ENCODE measurements around the gene TTLL8. TPM values are rescaled to one million over a fixed set of nuclear protein-coding genes. Genes with fewer than 3 reads are reported as not detected.

The TTLL8 gene
- total RNA-seq, 2 donors from 2014 or later = not detected

DNA sequence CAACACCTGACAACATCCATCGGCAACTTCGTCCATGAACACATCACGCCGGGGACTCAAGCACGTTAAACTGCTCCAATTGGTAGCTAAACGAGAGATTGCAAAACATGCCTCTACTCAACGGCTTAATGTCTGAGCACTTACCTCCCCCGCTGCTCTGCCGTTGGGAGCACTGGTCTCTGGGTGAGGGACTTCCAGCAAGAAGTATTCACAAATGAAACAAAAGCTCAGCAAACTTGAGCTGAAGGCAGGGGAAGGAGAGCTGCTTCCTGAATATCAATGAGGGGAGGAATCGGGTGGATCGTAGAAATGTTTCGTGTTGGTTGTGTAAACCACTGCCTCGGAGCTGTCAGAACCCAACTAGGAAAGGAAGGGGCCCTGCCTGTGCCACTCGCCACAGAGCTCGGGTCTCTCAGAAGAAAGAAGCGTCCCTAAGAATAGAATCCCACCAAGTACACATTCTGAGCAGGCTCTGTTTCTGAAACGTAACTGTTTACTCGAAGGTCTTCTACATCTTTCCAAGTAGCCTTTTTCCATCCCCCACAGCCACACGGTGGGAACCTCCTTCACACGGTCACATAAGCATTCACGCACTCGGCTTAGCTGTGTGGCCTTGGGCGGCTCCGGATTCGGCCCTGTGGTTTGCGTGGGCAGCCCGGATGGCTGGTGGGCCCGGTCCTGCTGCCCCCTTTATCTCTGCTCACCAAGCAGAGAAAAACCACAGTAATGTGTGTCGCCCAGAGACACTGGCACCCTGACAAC is 27.3 kb upstream of the TTLL8 start, which contains the start of gene MLC1:
Gene MLC1 (minus strand): TSS at position 216 of the 762 bp plus-strand sequence. CDS start 524 bp downstream, outside the sequence.
- no peaks in the 10 kb centered on the region for H3K27me3 ChIP-seq
- H3K9me3 ChIP-seq = no peaks in the 10 kb centered on the region
- no peak within 1 kb of the TSS for H3K9ac ChIP-seq (ENCODE audit: low read depth in 2 of 2, low read length in 2 of 2)
- H3K4me3 ChIP-seq = no peak within 1 kb of the TSS
- intact Hi-C loops (cut with DNase I) = no loop called here
- H3K36me3 ChIP-seq = no peaks in the 10 kb centered on the region
- no peak within 1 kb of the TSS for H3K27ac ChIP-seq
- no peak for DNase-seq
- peaks cover 2% of the 10 kb centered on the region for H3K4me1 ChIP-seq
- TF ChIP-seq, protein P1, sequence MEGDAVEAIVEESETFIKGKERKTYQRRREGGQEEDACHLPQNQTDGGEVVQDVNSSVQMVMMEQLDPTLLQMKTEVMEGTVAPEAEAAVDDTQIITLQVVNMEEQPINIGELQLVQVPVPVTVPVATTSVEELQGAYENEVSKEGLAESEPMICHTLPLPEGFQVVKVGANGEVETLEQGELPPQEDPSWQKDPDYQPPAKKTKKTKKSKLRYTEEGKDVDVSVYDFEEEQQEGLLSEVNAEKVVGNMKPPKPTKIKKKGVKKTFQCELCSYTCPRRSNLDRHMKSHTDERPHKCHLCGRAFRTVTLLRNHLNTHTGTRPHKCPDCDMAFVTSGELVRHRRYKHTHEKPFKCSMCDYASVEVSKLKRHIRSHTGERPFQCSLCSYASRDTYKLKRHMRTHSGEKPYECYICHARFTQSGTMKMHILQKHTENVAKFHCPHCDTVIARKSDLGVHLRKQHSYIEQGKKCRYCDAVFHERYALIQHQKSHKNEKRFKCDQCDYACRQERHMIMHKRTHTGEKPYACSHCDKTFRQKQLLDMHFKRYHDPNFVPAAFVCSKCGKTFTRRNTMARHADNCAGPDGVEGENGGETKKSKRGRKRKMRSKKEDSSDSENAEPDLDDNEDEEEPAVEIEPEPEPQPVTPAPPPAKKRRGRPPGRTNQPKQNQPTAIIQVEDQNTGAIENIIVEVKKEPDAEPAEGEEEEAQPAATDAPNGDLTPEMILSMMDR (IDR thresholded peaks at IDR 0.05) = no peak

DNA sequence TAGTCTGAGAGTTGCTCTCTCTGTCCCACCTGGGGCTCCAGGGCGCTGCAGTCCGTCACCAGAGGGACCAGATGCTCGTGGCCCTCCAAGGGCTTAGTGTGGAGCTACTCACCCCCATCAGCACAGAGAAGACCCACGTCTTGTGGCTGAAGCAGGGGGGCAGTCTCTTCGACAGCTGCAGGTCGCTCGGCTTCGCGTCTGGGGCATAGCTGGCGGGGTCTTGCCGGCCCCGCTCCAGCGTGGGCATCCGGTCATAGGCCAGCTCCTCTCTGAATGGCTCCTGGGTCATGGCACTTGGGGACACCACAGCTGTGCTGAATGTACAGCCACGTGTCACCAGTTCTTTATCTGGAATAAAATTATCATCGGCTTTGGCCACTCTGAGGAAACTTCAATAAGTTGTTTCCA is 26.5 kb upstream of the TTLL8 start:
- intact Hi-C loops (cut with DNase I) = no loop called here
- DNase-seq = no peak
- H3K4me3 ChIP-seq = no peak overlapping the region
- H3K27ac ChIP-seq = no peak overlapping the region
- TF ChIP-seq, protein P1 (IDR thresholded peaks at IDR 0.05) = no peak
- no peaks in the 10 kb centered on the region for H3K27me3 ChIP-seq
- no peak overlapping the region for H3K9ac ChIP-seq (ENCODE audit: low read depth in 2 of 2, low read length in 2 of 2)
- H3K36me3 ChIP-seq = no peaks in the 10 kb centered on the region
- H3K4me1 ChIP-seq = peaks cover 2% of the 10 kb centered on the region
- no peaks in the 10 kb centered on the region for H3K9me3 ChIP-seq

DNA sequence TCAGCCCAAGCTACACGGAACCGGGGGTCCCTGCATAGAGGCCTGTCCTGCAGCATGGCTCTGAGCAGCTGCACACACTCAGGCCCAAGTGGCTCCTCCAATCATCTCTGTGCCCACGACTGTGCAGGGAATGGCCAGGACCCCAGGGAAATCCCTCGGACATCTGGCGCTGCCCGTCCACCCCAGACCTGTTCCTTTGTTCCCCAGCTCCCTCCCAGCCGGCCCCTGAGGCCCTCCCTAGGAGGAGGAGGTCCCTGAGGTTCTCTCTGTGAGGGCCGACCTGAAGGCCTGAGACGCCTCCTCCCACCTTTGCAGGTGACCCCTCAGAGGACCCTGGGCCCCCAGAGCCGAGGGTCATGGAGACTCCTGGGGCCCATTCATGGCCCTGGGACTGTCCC is 26.0 kb upstream of the TTLL8 start:
- Histone ChIP-seq H3K9me3 (no peaks in the 10 kb centered on the region), H3K36me3 (no peaks in the 10 kb centered on the region), H3K27ac (no peak overlapping the region), H3K27me3 (no peaks in the 10 kb centered on the region), H3K9ac (ENCODE audit: low read depth in 2 of 2, low read length in 2 of 2) (no peak overlapping the region), H3K4me3 (no peak overlapping the region), H3K4me1 (peaks cover 2% of the 10 kb centered on the region)
- TF ChIP-seq, protein P1 (IDR thresholded peaks at IDR 0.05) = no peak
- intact Hi-C loops (cut with DNase I) = no loop called here
- DNase-seq = no peak

DNA sequence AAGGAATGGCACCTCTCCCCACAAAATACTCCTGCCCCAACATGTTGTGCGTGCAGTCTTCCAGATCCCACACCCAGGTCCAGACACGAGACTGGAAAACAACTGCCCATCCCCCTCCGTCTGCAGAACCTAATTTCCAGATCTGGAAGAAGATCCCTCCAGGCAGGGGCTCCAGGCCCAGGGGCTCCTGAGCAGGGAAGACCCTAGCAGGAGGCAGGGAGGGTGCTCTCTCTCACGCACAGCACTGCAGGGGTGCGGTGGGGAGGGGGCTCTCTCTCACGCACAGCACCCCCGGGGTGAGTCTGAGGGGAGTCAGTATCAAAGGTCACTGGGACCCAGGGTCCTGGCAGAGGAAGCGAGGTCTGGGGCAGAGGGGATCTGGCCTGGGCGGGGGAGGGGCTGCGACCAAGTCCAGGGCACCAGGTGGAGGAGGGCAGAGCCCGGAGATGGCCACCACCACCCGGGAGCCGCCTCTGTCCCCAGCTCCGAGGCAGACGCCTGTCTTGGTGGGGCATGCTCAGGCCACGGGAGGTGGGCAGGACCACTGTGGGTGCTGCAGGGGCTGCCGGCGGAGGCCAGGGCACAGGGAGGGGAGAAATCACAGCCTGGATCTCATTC is 25.5 kb upstream of the TTLL8 start:
- H3K9ac ChIP-seq (ENCODE audit: low read depth in 2 of 2, low read length in 2 of 2) = no peak overlapping the region

DNA sequence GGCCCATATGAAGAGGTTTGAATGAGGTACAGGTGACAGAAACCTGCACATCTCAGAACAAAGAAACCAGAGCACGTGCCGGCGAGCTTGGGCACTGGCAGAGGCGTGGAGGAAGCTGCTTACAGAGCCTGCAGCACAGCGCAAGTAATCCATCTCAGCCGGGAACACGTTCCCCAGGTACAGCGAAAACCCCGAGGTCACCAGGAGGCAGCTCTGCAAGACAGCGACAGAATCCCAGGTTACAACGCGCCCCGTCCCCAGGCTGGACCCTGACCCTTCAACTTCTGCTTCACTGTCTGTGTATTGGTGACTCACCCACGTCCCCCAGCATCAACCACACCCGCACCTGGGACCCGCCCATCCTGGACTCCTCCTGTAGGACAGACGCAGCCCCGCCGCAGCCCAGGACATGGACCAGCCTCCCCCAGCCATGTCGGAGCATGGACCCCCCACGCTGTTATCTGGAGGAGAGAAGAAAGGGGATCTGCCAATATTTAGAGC is 24.9 kb upstream of the TTLL8 start:
- no peaks in the 10 kb centered on the region for H3K36me3 ChIP-seq
- H3K9me3 ChIP-seq = no peaks in the 10 kb centered on the region
- TF ChIP-seq, protein P1 (IDR thresholded peaks at IDR 0.05) = no peak
- DNase-seq = no peak
- no peaks in the 10 kb centered on the region for H3K27me3 ChIP-seq
- H3K9ac ChIP-seq (ENCODE audit: low read depth in 2 of 2, low read length in 2 of 2) = no peak overlapping the region
- no peak overlapping the region for H3K27ac ChIP-seq
- intact Hi-C loops (cut with DNase I) = no loop called here
- H3K4me3 ChIP-seq = no peak overlapping the region
- peaks cover 2% of the 10 kb centered on the region for H3K4me1 ChIP-seq

More for the DNA sequence above, 25.5 kb upstream of the TTLL8 start:
- Histone ChIP-seq H3K36me3 (no peaks in the 10 kb centered on the region), H3K4me1 (peaks cover 2% of the 10 kb centered on the region), H3K27ac (no peak overlapping the region), H3K9me3 (no peaks in the 10 kb centered on the region), H3K4me3 (no peak overlapping the region), H3K27me3 (no peaks in the 10 kb centered on the region)
- intact Hi-C loops (cut with DNase I) = no loop called here
- TF ChIP-seq, protein P1 (IDR thresholded peaks at IDR 0.05) = no peak
- DNase-seq = no peak
